PC-9 (cell line): Measurements from ENCODE around the gene IDH3B. TPM values are rescaled to one million over a fixed set of nuclear protein-coding genes. Genes with fewer than 3 reads are reported as not detected.

Experiments
- BruUV-seq: library from RNA; stranded (reverse); fragments of 400-500 nt; replicated peaks from 2 replicates; lab custom pipeline; 2021; lab: Mats Ljungman, UMichigan
- CTCF ChIA-PET: fragments of 300-600 bp; sonication (Branson Sonifier 250); formaldehyde crosslinking; loops from one replicate; lab custom pipeline; 2022; ENCODE audit warnings: antibody characterized with exemption; lab: Charles Lee
- POLR2A ChIA-PET: fragments of 300-600 bp; sonication (Branson Sonifier 250); formaldehyde crosslinking; loops from one replicate; lab custom pipeline; 2022; ENCODE audit warnings: antibody characterized with exemption; ENCODE audit not compliant: unreplicated experiment; lab: Charles Lee
- DNase-seq, 2 experiments: peaks; one replicate each; pipeline versions ENCODE4 v3.0.0 to v3.0.0-alpha.2; 2015 to 2022; ENCODE audit warnings: mixed read lengths in 1 of 2
- H2AFZ ChIP-seq: fragments of 200-600 bp; sonication (generic); 2 replicates; pipeline ENCODE4 v1.8.1; 2017; ENCODE audit warnings: antibody characterized with exemption
- H3F3A ChIP-seq: fragments of 200-600 bp; sonication (generic); 2 replicates; pipeline ENCODE4 v1.8.1; 2017; ENCODE audit warnings: antibody characterized with exemption, mild to moderate bottlenecking, low read depth; ENCODE audit not compliant: insufficient read depth
- H3K27ac ChIP-seq: fragments of 200-600 bp; sonication (generic); 2 replicates; pipeline ENCODE4 v1.6.1; 2016; ENCODE audit warnings: mixed run types
- H3K27me3 ChIP-seq: fragments of 200-600 bp; sonication (generic); 2 replicates; pipeline ENCODE4 v1.6.1; 2016; ENCODE audit warnings: low read depth, mixed run types; ENCODE audit not compliant: insufficient read depth
- H3K36me3 ChIP-seq: fragments of 200-600 bp; sonication (generic); 2 replicates; pipeline ENCODE4 v1.6.1; 2016; ENCODE audit warnings: low read depth, mixed run types
- H3K4me1 ChIP-seq: fragments of 200-600 bp; sonication (generic); replicated peaks from 2 replicates; pipeline ENCODE4 v1.6.1; 2016; ENCODE audit warnings: mixed run types; ENCODE audit not compliant: insufficient read depth
- H3K4me2 ChIP-seq: fragments of 200-600 bp; sonication (generic); 2 replicates; pipeline ENCODE4 v1.6.1; 2017; ENCODE audit warnings: mixed run types
- H3K4me3 ChIP-seq: fragments of 200-600 bp; sonication (generic); 2 replicates; pipeline ENCODE4 v1.6.1; 2016; ENCODE audit warnings: mixed run types
- H3K79me2 ChIP-seq: fragments of 200-600 bp; sonication (generic); 2 replicates; pipeline ENCODE4 v1.6.1; 2017; ENCODE audit warnings: low read depth, mixed run types
- H3K9me2 ChIP-seq: fragments of 200-600 bp; sonication (generic); 2 replicates; pipeline ENCODE4 v1.8.1; 2017; ENCODE audit warnings: mild to moderate bottlenecking; ENCODE audit not compliant: insufficient read depth
- H3K9me3 ChIP-seq: fragments of 200-600 bp; sonication (generic); 2 replicates; pipeline ENCODE4 v1.8.1; 2016; ENCODE audit warnings: low read depth; ENCODE audit not compliant: insufficient read depth
- H4K20me1 ChIP-seq: fragments of 200-600 bp; sonication (generic); 2 replicates; pipeline ENCODE4 v1.8.1; 2017; ENCODE audit not compliant: insufficient read depth
- EZH2 ChIP-seq: fragments of 200-600 bp; sonication (generic); IDR thresholded peaks from 2 replicates; pipeline ENCODE4 v1.8.0; 2017; ENCODE audit warnings: antibody characterized with exemption, low read depth
- intact Hi-C: fragments of 100-400 bp; cut with micrococcal nuclease; formaldehyde crosslinking; loops from one replicate; pipeline ENCODE4 v1.10.0; 2022; ENCODE audit not compliant: unreplicated experiment
- total RNA-seq: library from RNA; stranded (reverse); gene quantifications from 2 replicates; pipeline ENCODE4 v1.2.3, GENCODE V29; 2021
- TF ChIP-seq, protein P1 (sequence below): fragments of 200-600 bp; sonication (generic); conservative IDR thresholded peaks from 2 replicates; pipeline ENCODE4 v1.6.1; 2017; ENCODE audit warnings: mixed run types, antibody characterized with exemption, mild to moderate bottlenecking, moderate library complexity

Gene IDH3B
- total RNA-seq, 1 experiment from 2014 or later: 144 TPM

DNA sequence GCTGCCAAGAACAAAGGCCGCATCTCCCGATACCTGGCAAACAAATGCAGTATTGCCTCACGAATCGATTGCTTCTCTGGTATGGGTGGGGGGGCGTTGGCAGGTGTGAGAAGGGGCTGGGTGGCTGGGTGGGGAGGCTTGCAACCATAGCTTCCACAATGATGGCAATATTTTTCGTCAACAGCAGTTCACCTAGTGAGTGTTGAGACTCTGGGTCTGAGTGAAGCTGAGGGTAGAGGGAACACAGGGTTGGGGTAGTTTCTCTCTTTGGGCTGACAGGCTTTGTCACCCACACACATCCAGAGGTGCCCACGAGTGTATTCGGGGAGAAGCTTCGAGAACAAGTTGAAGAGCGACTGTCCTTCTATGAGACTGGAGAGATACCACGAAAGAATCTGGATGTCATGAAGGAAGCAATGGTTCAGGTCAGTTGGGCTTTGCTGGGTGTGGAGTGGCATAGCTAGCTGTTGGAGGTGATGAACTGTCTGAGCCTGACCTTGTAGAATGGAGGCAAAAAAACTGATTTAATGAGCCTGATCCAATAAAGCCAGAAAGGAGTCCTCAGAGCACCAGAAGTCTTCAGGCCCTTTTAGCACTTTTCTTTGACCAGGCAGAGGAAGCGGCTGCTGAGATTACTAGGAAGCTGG, 7.4 kb downstream of the IDH3B start:
- intact Hi-C loops: no loop called here
- CTCF ChIA-PET: no interaction called here

DNA sequence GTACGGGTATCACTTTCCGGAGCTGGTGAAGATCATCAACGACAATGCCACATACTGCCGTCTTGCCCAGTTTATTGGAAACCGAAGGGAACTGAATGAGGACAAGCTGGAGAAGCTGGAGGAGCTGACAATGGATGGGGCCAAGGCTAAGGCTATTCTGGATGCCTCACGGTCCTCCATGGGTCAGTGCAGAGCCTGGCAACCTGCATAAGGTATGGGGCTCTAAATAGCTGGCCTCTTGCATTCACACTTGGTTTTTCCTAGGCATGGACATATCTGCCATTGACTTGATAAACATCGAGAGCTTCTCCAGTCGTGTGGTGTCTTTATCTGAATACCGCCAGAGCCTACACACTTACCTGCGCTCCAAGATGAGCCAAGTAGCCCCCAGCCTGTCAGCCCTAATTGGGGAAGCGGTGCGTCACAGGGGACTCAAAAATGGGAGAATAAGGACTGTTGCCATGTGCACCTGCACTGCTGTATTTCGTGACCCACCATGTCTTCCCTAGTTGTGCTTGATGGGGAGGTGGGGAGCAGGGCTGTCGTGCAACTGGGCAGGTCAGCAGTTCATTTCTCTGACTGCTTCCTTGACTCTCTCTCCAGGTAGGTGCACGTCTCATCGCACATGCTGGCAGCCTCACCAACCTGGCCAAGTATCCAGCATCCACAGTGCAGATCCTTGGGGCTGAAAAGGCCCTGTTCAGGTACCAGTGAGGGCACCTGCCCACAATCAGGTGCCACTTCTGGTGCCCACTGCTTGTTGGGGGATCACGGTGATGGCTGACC, 8.5 kb downstream of the IDH3B start:
- H3K27ac ChIP-seq: 0 out of 2 replicates have a peak overlapping the region, but pooled peaks have one; percentile 21
- TF ChIP-seq EZH2: no peak
- TF ChIP-seq, protein P1, sequence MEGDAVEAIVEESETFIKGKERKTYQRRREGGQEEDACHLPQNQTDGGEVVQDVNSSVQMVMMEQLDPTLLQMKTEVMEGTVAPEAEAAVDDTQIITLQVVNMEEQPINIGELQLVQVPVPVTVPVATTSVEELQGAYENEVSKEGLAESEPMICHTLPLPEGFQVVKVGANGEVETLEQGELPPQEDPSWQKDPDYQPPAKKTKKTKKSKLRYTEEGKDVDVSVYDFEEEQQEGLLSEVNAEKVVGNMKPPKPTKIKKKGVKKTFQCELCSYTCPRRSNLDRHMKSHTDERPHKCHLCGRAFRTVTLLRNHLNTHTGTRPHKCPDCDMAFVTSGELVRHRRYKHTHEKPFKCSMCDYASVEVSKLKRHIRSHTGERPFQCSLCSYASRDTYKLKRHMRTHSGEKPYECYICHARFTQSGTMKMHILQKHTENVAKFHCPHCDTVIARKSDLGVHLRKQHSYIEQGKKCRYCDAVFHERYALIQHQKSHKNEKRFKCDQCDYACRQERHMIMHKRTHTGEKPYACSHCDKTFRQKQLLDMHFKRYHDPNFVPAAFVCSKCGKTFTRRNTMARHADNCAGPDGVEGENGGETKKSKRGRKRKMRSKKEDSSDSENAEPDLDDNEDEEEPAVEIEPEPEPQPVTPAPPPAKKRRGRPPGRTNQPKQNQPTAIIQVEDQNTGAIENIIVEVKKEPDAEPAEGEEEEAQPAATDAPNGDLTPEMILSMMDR: no peak
- H3K4me3 ChIP-seq: no peak overlapping the region

More for the DNA sequence above, 7.4 kb downstream of the IDH3B start:
- Histone ChIP-seq H4K20me1 (peaks cover 52% of the 10 kb centered on the region), H3K27ac (no peak overlapping the region), H2AFZ (no peak overlapping the region), H3K27me3 (no peaks in the 10 kb centered on the region), H3K79me2 (peaks cover 48% of the 10 kb centered on the region), H3F3A (peaks cover 69% of the 10 kb centered on the region), H3K9me3 (no peaks in the 10 kb centered on the region), H3K4me1 (peaks cover 12% of the 10 kb centered on the region), H3K4me3 (no peak overlapping the region), H3K36me3 (peaks cover 59% of the 10 kb centered on the region), H3K9me2 (no peaks in the 10 kb centered on the region), H3K4me2 (no peak overlapping the region)
- no TSS peak for BruUV-seq
- TF ChIP-seq, protein P1: no peak
- no peak for TF ChIP-seq EZH2
- DNase-seq: no peak
- POLR2A ChIA-PET: no interaction called here

DNA sequence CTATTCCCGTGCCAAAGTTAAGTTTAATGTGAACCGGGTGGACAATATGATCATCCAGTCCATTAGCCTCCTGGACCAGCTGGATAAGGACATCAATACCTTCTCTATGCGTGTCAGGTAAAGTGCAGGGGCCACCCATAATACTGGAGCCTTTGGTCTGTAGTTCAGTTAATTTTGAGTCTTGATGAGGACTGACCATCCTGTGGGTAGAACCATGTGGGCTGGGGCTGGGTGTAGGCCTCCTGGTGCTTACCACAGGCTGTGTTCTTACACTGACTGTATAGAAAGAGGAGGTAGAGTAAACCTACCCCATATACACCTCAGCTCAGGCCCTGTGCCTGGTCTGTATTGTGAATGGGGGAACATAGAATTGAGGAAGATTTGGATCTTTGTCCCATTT, 9.2 kb downstream of the IDH3B start:
- Histone ChIP-seq H3K9me2 (no peaks in the 10 kb centered on the region), H4K20me1 (peaks cover 52% of the 10 kb centered on the region), H2AFZ (no peak overlapping the region), H3K4me1 (peaks cover 22% of the 10 kb centered on the region), H3K4me3 (peak overlapping the region; percentile 94; the same call in 1 of the 2 replicates), H3K79me2 (peaks cover 65% of the 10 kb centered on the region), H3K4me2 (peak overlapping the region; percentile 99), H3K27me3 (no peaks in the 10 kb centered on the region), H3F3A (peaks cover 72% of the 10 kb centered on the region), H3K9me3 (no peaks in the 10 kb centered on the region), H3K36me3 (peaks cover 49% of the 10 kb centered on the region), H3K27ac (peak overlapping the region; percentile 21; the same call in 1 of the 2 replicates)
- BruUV-seq: no TSS peak
- TF ChIP-seq, protein P1: no peak
- no peak for TF ChIP-seq EZH2
- ChIA-PET CTCF (no interaction called here), POLR2A (no interaction called here)
- no peak for DNase-seq
- intact Hi-C loops: no loop called here

More for the DNA sequence above, 8.5 kb downstream of the IDH3B start:
- Histone ChIP-seq H3K27me3 (no peaks in the 10 kb centered on the region), H3F3A (peaks cover 72% of the 10 kb centered on the region), H3K36me3 (peaks cover 51% of the 10 kb centered on the region), H3K79me2 (peaks cover 58% of the 10 kb centered on the region), H4K20me1 (peaks cover 52% of the 10 kb centered on the region), H2AFZ (no peak overlapping the region), H3K4me2 (peak overlapping the region; percentile 99; the same call in 1 of the 2 replicates), H3K4me1 (peaks cover 21% of the 10 kb centered on the region), H3K9me2 (no peaks in the 10 kb centered on the region), H3K9me3 (no peaks in the 10 kb centered on the region)
- CTCF ChIA-PET: no interaction called here
- intact Hi-C loops: no loop called here
- POLR2A ChIA-PET: no interaction called here
- no TSS peak for BruUV-seq
- DNase-seq: no peak
